ENCODE results near the gene PLCB1. TPM values are rescaled to one million over a fixed set of nuclear protein-coding genes. Genes with fewer than 3 reads are reported as not detected.

PLCB1 gene
- total and polyA plus RNA-seq, 2 of the 4 experiments (the other 2 are of a cell fraction): 5.6 to 16.1 TPM

GRCh38 chr20:8361006-8361652 is 229.1 kb downstream of the PLCB1 start:
- H3K9me1 ChIP-seq (ENCODE audit: insufficient read depth, low read length): no peaks in the 10 kb centered on the region
- ATAC-seq (ENCODE audit: low read depth): peak; percentile 75
- no peak overlapping the region for H2AFZ ChIP-seq (replicated peaks; ENCODE audit: low read length, poor library complexity)
- no peak overlapping the region for H2AK5ac ChIP-seq (ENCODE audit: low read depth, low read length)
- in situ Hi-C loops (cut with MboI; ENCODE audit: low sequenced_read_pairs): no loop called here
- H4K20me1 ChIP-seq (ENCODE audit: insufficient read depth, low read length): no peaks in the 10 kb centered on the region
- no peak overlapping the region for H3K56ac ChIP-seq (ENCODE audit: extremely low read depth, insufficient read depth, low read length)
- TF ChIP-seq NFE2L2 (IDR thresholded peaks at IDR 0.05; ENCODE audit: low read depth, low read length) (no peak), MXI1 (IDR thresholded peaks at IDR 0.05; ENCODE audit: borderline replicate concordance, low read depth, low read length) (no peak), MAFK (IDR thresholded peaks at IDR 0.05; ENCODE audit: low read depth, low read length) (no peak), RFX5 (IDR thresholded peaks at IDR 0.05; ENCODE audit: low read depth, low read length) (no peak), BHLHE40 (IDR thresholded peaks at IDR 0.05; ENCODE audit: low read depth, low read length) (no peak), SMC3 (IDR thresholded peaks at IDR 0.05; ENCODE audit: low read depth, low read length) (no peak), CHD1 (IDR thresholded peaks at IDR 0.05; ENCODE audit: low read depth, low read length) (no peak), CTCF (conservative IDR thresholded peaks at IDR 0.05; ENCODE audit: low read depth, low read length) (no peak), USF2 (IDR thresholded peaks at IDR 0.05; ENCODE audit: low read depth, low read length) (no peak), RAD21 (IDR thresholded peaks at IDR 0.05; ENCODE audit: low read length) (no peak), POLR2A (IDR thresholded peaks at IDR 0.05; ENCODE audit: low read depth, low read length) (no peak), FOS (IDR thresholded peaks at IDR 0.05; ENCODE audit: low read depth, low read length) (no peak), MAZ (IDR thresholded peaks at IDR 0.05; ENCODE audit: borderline replicate concordance, low read depth, low read length) (no peak), RCOR1 (IDR thresholded peaks at IDR 0.05; ENCODE audit: insufficient replicate concordance, low read length) (no peak), CEBPB (IDR thresholded peaks at IDR 0.05; ENCODE audit: low read depth, low read length) (no peak), ELK1 (IDR thresholded peaks at IDR 0.05; ENCODE audit: borderline replicate concordance, low read depth, low read length) (no peak)
- no peak overlapping the region for H2BK5ac ChIP-seq (ENCODE audit: low read depth, low read length, poor library complexity, severe bottlenecking)
- BruUV-seq (replicated peaks): no TSS peak
- H3K4ac ChIP-seq (ENCODE audit: low read depth, low read length): no peak overlapping the region
- no peaks in the 10 kb centered on the region for H3K27me3 ChIP-seq (ENCODE audit: control insufficient read depth, insufficient read depth, low read length)
- WGBS, 2 experiments (ENCODE audit: extremely low coverage in 2 of 2, insufficient read length in 1 of 2): 83% methylated on average over 1 of the region's 5 CpGs; no CpG with 5 or more reads in 1 of the 2 experiments
- H4K8ac ChIP-seq (ENCODE audit: low read depth in 2 of 2, low read length in 2 of 2): no peak overlapping the region
- no peaks in the 10 kb centered on the region for H3K36me3 ChIP-seq (ENCODE audit: control insufficient read depth, insufficient read depth, low read length)
- no peak overlapping the region for H3K27ac ChIP-seq (ENCODE audit: insufficient read depth, low read length)
- H4K91ac ChIP-seq (ENCODE audit: insufficient read depth, low read depth, low read length): no peak overlapping the region
- no peak overlapping the region for H2BK15ac ChIP-seq (ENCODE audit: low read depth, low read length)
- 0 out of 2 replicates have a peak overlapping the region, but pooled peaks have one; percentile 3 for H3K23ac ChIP-seq (ENCODE audit: low read depth, low read length)
- ChIA-PET CTCF (no interaction called here), POLR2A (ENCODE audit: unreplicated experiment) (no interaction called here)
- H2BK20ac ChIP-seq (ENCODE audit: low read depth, low read length): no peak overlapping the region
- H2BK120ac ChIP-seq (ENCODE audit: low read depth, low read length): no peak overlapping the region
- peak; percentile 58 for DNase-seq
- H3K4me2 ChIP-seq (ENCODE audit: low read depth, low read length): no peak overlapping the region; the same call in 1 of the 2 replicates
- no peaks in the 10 kb centered on the region for H3K4me1 ChIP-seq (ENCODE audit: control insufficient read depth, insufficient read depth, low read length)
- H2AK9ac ChIP-seq (replicated peaks; ENCODE audit: low read depth, low read length, poor library complexity): no peak overlapping the region
- H3K9me3 ChIP-seq (ENCODE audit: control insufficient read depth, insufficient read depth, low read length): no peaks in the 10 kb centered on the region
- no peak overlapping the region for H3K4me3 ChIP-seq (ENCODE audit: insufficient read depth, low read depth, low read length)
- H4K5ac ChIP-seq (ENCODE audit: low read depth, low read length): no peak overlapping the region
- no peak overlapping the region for H3K9ac ChIP-seq (ENCODE audit: low read depth, low read length)
- no peak overlapping the region for H3K14ac ChIP-seq (replicated peaks; ENCODE audit: low read depth, low read length)
- no peaks in the 10 kb centered on the region for H3K79me1 ChIP-seq (ENCODE audit: low read depth in 1 of 2, low read length in 2 of 2)
- no peak overlapping the region for H3K18ac ChIP-seq (ENCODE audit: low read depth, low read length)
- intact Hi-C loops (cut with micrococcal nuclease): no loop called here
- dilution Hi-C loops (cut with HindIII; ENCODE audit: low sequenced_read_pairs, unreplicated experiment): no loop called here
